Activated CD4-positive, alpha-beta T cell treated with anti-CD3 and anti-CD28 coated beads, Interleukin-2, amount 10 ng/mL, durations not matched to agents 7 days and 5 days (primary cell): ENCODE results near the gene PPIG. TPM values are rescaled to one million over a fixed set of nuclear protein-coding genes. Genes with fewer than 3 reads are reported as not detected.

Experiments
- CTCF ChIA-PET: fragments of 350-600 bp; sonication (Branson Sonifier 250); formaldehyde crosslinking; loops from one replicate; lab custom pipeline; 2021; ENCODE audit warnings: antibody characterized with exemption; lab: Charles Lee
- POLR2A ChIA-PET: fragments of 350-600 bp; sonication (Branson Sonifier 250); formaldehyde crosslinking; loops from one replicate; lab custom pipeline; 2021; ENCODE audit warnings: antibody characterized with exemption; lab: Charles Lee
- DNase-seq: peaks from one replicate; pipeline ENCODE4 v3.0.0-alpha.2; 2020
- H3K27ac Mint-ChIP-seq: one replicate; pipeline ENCODE4 v1.8.0; 2021; ENCODE audit warnings: mild to moderate bottlenecking, moderate library complexity, mixed read lengths
- H3K27me3 Mint-ChIP-seq: one replicate; pipeline ENCODE4 v1.8.0; 2021; ENCODE audit warnings: mixed read lengths
- H3K36me3 Mint-ChIP-seq: one replicate; pipeline ENCODE4 v1.8.0; 2021; ENCODE audit warnings: low read depth, mixed read lengths
- H3K4me1 Mint-ChIP-seq: one replicate; pipeline ENCODE4 v1.8.0; 2021; ENCODE audit warnings: mixed read lengths
- H3K4me3 Mint-ChIP-seq: one replicate; pipeline ENCODE4 v1.8.0; 2021; ENCODE audit warnings: mild to moderate bottlenecking, moderate library complexity, mixed read lengths
- H3K9me3 Mint-ChIP-seq: one replicate; pipeline ENCODE4 v1.8.0; 2021; ENCODE audit warnings: mixed read lengths
- total RNA-seq, 2 experiments: library from RNA; stranded (reverse); gene quantifications; one replicate each; pipeline ENCODE4 v1.2.3, GENCODE V29; 2021

Gene PPIG
- total RNA-seq, 2 experiments from 2014 or later, result 53.4 to 61.7 TPM

DNA sequence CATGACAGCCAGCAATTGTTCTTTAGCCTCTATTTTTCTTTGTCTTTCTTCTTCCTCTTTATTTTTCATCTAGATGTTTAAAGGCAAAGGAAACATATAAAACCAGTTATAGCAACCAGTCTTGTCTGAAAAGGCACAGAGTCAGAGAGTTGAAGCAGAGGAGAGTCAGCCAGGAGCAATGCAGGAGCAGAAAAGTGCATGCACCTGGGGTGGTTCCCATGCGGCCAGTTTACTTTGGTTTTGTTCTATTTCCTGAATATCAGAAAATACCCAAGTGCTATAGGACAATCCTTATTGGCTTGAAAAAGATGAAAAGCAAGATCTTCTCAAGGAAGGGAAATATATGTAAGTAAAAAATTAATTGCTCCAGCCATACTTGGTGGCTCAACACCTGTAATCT is 65.1 kb downstream of the PPIG start:
- no peaks in the 10 kb centered on the region for H3K9me3 Mint-ChIP-seq
- H3K4me1 Mint-ChIP-seq, result no peaks in the 10 kb centered on the region
- H3K36me3 Mint-ChIP-seq, result no peaks in the 10 kb centered on the region
- CTCF ChIA-PET, result no interaction called here
- H3K27ac Mint-ChIP-seq, result no peak overlapping the region
- peaks cover 30% of the 10 kb centered on the region for H3K27me3 Mint-ChIP-seq
- no peak overlapping the region for H3K4me3 Mint-ChIP-seq
- DNase-seq, result no peak
- POLR2A ChIA-PET, result no interaction called here

DNA sequence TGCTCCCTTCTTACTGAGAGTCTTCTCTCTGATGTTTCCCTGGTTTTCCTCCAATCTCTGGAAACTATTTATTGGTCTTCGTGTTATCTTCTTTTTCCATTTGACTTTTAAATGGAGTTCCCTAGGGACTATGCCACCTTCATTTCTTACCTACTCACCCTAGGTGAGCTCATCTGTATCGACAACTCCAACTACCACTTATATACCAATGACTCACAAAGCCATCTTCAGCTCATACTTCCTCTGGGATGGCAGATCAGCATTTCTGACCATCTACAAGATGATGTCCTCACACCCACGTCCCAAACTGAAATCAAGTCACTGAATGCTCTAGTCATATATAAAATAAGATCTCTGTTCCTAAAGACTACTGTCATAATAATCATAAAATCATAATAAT is 69.5 kb downstream of the PPIG start:
- Mint-ChIP-seq H3K27me3 (peaks cover 33% of the 10 kb centered on the region), H3K4me3 (no peak overlapping the region), H3K27ac (no peak overlapping the region), H3K4me1 (no peaks in the 10 kb centered on the region), H3K36me3 (no peaks in the 10 kb centered on the region), H3K9me3 (no peaks in the 10 kb centered on the region)
- no peak for DNase-seq
- CTCF ChIA-PET, result no interaction called here
- POLR2A ChIA-PET, result no interaction called here

DNA sequence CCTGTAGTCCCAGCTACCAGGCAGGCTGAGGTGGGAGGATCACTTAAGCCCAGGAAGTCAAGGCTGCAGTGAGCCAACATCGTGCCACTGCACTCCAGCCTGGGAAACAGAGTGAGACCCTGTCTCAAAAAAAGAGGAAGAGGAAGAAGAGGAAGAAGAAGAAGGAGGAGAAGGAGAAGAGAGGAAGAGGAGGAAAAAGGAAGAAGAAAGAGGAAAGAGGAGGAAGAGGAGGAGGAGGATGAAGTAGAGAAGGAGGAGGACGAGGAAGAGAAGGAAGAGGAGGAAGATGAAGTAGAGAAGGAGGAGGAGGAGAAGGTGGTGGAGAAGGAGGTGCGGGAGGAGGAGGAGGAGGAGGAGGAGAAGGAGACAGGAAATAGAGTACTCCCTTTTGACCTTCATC is 72.0 kb downstream of the PPIG start:
- Mint-ChIP-seq H3K9me3 (peaks cover 2% of the 10 kb centered on the region), H3K4me1 (peaks cover 2% of the 10 kb centered on the region), H3K4me3 (no peak overlapping the region), H3K27me3 (peaks cover 20% of the 10 kb centered on the region), H3K27ac (no peak overlapping the region), H3K36me3 (no peaks in the 10 kb centered on the region)
- no peak for DNase-seq
- POLR2A ChIA-PET, result no interaction called here
- CTCF ChIA-PET, result interaction anchor here (1.3 kb wide), 1 partner anchor 18 kb away, joined by 3 read pairs; no protein-coding TSS in a partner anchor

DNA sequence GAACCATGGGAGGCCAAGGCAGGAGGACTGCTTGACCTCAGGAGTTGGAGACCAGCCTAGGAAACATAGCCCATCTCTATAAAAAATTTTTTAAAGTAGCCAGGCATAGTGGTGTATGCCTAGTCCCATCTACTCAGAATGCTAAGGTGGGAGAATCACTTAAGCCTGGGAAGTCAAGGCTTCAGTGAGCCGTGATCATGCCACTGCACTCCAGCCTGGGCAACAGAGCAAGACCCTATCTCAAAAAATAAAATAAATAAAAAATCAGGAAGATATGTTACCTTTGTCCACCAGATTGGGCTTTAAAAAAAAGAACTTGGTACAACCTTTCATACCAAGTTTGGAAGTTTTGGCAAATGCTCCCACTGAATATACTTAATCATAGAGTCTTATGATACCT is 74.7 kb downstream of the PPIG start:
- ChIA-PET CTCF (no interaction called here), POLR2A (no interaction called here)

DNA sequence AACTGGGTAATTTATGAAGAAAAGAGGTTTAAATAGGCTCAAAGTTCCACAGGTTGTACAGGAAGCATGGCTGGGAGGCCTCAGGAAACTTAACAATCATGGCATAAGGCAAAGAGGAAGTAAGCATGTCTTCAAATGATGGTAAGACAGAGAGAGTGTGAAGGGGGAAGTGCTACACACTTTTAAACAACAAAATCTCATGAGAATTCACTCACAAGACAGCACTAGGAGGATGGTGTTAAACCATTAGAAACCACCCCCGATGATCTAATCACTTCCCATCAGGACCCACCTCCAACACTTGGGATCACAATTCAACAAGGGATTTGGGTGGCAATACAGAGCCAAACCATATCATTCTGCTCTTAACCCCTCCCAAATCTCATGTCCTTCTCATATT is 75.2 kb downstream of the PPIG start:
- Mint-ChIP-seq H3K27me3 (peaks cover 13% of the 10 kb centered on the region), H3K27ac (no peak overlapping the region), H3K4me3 (no peak overlapping the region), H3K4me1 (peaks cover 2% of the 10 kb centered on the region), H3K9me3 (peaks cover 2% of the 10 kb centered on the region), H3K36me3 (no peaks in the 10 kb centered on the region)
- DNase-seq, result no peak
- ChIA-PET CTCF (no interaction called here), POLR2A (no interaction called here)

More for the DNA sequence above, 74.7 kb downstream of the PPIG start:
- H3K36me3 Mint-ChIP-seq, result no peaks in the 10 kb centered on the region
- no peak for DNase-seq
- H3K27me3 Mint-ChIP-seq, result peaks cover 14% of the 10 kb centered on the region
- no peak overlapping the region for H3K27ac Mint-ChIP-seq
- peaks cover 2% of the 10 kb centered on the region for H3K9me3 Mint-ChIP-seq
- no peak overlapping the region for H3K4me3 Mint-ChIP-seq
- peaks cover 2% of the 10 kb centered on the region for H3K4me1 Mint-ChIP-seq

DNA sequence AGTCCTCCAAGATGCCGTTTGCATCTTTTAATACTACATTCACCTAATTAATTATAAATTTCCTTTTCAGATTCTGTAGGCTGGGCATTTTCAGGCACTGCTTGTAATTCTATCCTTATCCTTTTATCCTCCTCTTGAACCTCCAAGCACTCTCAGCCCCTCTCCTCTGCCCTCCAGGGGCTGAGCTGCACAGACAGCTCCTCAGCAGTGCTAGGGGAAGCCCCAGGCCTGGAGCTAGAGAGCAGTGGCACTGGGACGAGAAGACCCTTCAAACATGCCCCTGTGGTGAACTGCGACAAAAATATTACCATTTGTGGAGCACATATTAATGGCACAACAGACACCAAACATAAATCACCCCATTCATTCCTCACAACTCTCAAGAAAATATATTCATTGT is 77.1 kb downstream of the PPIG start:
- ChIA-PET POLR2A (no interaction called here), CTCF (no interaction called here)
- Mint-ChIP-seq H3K36me3 (no peaks in the 10 kb centered on the region), H3K9me3 (peaks cover 2% of the 10 kb centered on the region), H3K4me3 (no peak overlapping the region), H3K27me3 (peaks cover 7% of the 10 kb centered on the region), H3K27ac (no peak overlapping the region), H3K4me1 (peaks cover 2% of the 10 kb centered on the region)
- DNase-seq, result no peak

DNA sequence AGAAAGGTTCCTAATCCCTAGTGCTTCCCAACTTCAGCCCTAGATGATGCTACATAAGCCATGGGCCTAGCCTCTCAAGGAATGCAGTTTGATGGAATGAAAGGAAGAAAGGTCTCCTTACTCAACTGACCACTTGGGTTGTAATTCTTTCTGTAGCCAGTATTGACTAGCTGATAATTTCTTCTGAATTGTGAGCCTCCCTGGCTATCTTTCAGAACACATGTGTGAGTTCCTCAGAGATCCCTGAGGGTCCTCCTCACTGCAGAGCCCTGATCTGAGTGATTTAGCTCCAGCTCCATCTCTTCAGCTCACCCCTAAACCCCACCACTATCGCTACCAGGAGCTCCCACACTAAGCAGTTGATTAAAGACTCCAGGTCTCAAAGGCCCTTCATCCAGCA is 78.6 kb downstream of the PPIG start:
- no peak for DNase-seq
- Mint-ChIP-seq H3K27ac (no peak overlapping the region), H3K27me3 (peaks cover 6% of the 10 kb centered on the region), H3K36me3 (no peaks in the 10 kb centered on the region), H3K9me3 (peaks cover 2% of the 10 kb centered on the region), H3K4me1 (peaks cover 2% of the 10 kb centered on the region), H3K4me3 (no peak overlapping the region)
- ChIA-PET CTCF (no interaction called here), POLR2A (no interaction called here)

DNA sequence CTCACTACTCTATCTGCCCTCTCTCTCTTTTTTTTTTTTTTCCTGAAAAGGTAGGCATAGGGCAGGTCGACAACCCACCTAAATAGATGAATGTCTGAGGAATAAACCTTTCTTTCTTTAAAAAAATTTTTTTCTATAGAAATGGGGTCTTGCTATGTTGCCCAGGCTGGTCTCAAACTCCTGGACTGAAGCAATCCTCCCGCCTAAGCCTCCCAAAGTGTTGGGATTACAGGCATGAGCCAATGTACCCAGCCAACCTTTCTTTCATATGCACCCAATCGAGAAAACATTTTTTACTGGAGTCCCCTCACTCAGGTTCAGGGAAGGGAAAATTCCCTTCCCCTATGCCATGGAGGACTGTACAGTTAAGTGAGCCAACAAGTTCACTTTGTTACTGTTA is 79.1 kb downstream of the PPIG start:
- Mint-ChIP-seq H3K4me3 (no peak overlapping the region), H3K4me1 (peaks cover 2% of the 10 kb centered on the region), H3K36me3 (no peaks in the 10 kb centered on the region), H3K27me3 (peaks cover 6% of the 10 kb centered on the region), H3K27ac (no peak overlapping the region), H3K9me3 (peaks cover 2% of the 10 kb centered on the region)
- ChIA-PET POLR2A (no interaction called here), CTCF (interaction anchor here (0.7 kb wide), 1 partner anchor 12 kb away, joined by 4 read pairs; no protein-coding TSS in a partner anchor)
- DNase-seq, result no peak

DNA sequence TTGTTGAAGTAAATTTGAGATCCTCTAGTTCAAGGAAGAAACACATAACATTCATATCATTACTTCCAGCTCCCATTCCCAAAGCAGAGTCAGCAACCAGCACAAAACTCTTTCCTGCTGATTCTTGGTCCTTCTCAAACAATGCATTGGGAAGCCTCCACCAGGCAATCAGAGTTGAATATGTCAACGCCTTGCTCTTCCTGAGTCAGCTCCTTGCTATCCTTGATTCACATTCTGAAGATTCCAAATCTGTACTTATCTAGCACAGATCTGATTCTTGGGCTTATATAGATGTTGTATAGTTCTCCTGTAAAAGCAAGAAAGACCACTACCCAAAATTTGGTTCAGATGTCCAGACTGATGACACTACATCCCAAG is 80.4 kb downstream of the PPIG start:
- peaks cover 4% of the 10 kb centered on the region for H3K27me3 Mint-ChIP-seq
- H3K27ac Mint-ChIP-seq, result no peak overlapping the region
- no peak for DNase-seq
- H3K4me3 Mint-ChIP-seq, result no peak overlapping the region
- CTCF ChIA-PET, result no interaction called here
- POLR2A ChIA-PET, result interaction anchor here (0.6 kb wide), 1 partner anchor 14 kb away, joined by 5 read pairs; no protein-coding TSS in a partner anchor
- H3K9me3 Mint-ChIP-seq, result peaks cover 2% of the 10 kb centered on the region
- no peaks in the 10 kb centered on the region for H3K36me3 Mint-ChIP-seq
- peaks cover 2% of the 10 kb centered on the region for H3K4me1 Mint-ChIP-seq

DNA sequence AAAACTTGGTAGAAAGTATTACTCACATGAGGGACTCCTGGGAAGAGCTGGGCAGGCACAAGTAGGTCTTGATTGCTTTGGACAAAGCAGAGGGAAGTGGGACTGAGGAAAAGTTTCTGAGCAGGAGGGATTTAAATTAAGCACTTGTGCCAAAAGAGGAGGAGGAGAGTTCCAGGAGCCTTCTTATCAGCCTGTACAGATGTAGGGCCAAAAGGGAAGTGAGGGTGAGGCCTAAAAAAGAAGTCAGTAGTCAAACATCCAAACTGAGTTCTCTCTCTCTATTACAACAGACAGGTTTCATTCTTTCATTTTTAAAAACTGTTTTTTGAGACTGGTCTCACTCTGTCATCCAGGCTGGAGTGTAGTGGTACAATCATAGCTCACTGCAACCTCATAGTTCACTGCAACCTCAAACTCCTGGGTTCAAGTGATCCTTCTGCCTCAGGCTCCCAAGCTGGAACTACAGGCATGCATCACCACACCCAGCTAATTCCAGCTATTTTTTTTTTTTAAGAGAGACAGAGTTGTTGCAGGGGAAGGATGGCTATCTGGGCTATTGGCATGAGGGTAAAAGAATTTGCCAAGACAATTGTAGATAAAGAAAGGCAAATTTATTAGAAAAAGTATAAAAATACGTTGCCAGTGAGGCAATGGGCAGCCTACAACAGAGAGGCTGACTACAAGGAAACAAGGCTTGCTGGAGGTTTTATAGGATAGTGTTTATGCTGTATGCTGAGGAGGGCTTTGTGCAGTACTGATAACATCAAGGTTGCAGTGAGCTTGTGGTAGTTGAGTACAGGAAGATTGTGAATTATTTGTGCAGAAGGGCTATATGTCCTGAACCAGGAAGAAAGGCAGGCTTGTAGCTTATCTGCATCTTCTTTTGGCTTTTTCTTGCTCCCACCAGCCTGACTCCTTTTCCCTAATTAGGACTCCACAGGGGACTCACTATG is 81.1 kb downstream of the PPIG start:
- no peaks in the 10 kb centered on the region for H3K4me1 Mint-ChIP-seq
- no peak for DNase-seq
- H3K27me3 Mint-ChIP-seq, result peaks cover 4% of the 10 kb centered on the region
- CTCF ChIA-PET, result interaction anchor here (0.7 kb wide), 1 partner anchor 169 kb away, joined by 3 read pairs; no protein-coding TSS in a partner anchor
- H3K27ac Mint-ChIP-seq, result no peak overlapping the region
- no peak overlapping the region for H3K4me3 Mint-ChIP-seq
- POLR2A ChIA-PET, result no interaction called here
- no peaks in the 10 kb centered on the region for H3K36me3 Mint-ChIP-seq
- H3K9me3 Mint-ChIP-seq, result no peaks in the 10 kb centered on the region

DNA sequence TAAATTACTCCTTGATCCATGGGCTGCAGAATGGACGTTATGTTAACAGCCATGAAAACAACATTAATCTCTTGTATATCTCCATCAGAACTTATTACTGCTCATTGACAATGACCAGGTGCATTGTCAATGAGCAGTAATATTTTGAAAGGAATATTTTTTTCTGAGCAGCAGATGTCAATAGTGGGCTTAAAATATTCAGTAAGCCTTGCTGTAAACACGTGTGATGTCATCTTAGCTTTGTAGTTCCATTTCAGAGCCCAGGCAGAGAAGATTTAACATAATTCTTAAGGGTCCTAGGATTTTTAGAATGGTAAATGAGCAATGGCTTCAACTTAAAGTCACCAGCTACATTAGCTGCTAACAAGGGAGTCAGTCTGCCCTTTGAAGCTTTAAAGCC is 83.4 kb downstream of the PPIG start:
- Mint-ChIP-seq H3K36me3 (no peaks in the 10 kb centered on the region), H3K27me3 (no peaks in the 10 kb centered on the region), H3K4me1 (no peaks in the 10 kb centered on the region), H3K27ac (no peak overlapping the region), H3K9me3 (no peaks in the 10 kb centered on the region), H3K4me3 (no peak overlapping the region)
- no peak for DNase-seq
- CTCF ChIA-PET, result interaction anchor here (1.2 kb wide), 1 partner anchor 87 kb away, joined by 3 read pairs; no protein-coding TSS in a partner anchor
- POLR2A ChIA-PET, result no interaction called here

DNA sequence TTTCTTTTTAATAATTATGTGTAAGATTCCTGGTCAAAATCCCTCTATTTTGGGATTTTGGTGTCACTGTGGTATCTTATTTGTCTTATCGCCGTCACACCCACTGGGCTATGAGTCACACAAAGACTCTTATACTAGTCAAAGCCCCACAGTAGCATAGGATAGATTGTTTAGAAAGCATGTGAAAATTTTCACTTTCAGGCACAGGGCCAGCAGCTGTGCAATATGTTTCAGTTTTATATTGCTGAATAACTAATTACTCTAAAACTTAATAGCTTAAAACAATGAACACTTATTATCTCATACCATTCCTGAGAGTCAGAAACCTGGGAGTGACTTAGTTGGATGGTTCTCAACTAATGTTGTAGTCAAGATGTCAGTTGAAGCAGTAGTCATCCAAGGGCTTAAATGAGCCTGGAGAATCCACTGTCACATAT is 86.1 kb downstream of the PPIG start:
- Mint-ChIP-seq H3K4me3 (no peak overlapping the region), H3K27ac (no peak overlapping the region), H3K9me3 (no peaks in the 10 kb centered on the region), H3K36me3 (no peaks in the 10 kb centered on the region), H3K4me1 (no peaks in the 10 kb centered on the region), H3K27me3 (peaks cover 4% of the 10 kb centered on the region)
- ChIA-PET POLR2A (no interaction called here), CTCF (interaction anchor here (0.7 to 1.8 kb wide), 3 partner anchors 18 to 582 kb away, joined by 3 to 4 read pairs (median 3); no protein-coding TSS in a partner anchor)
- DNase-seq, result no peak

DNA sequence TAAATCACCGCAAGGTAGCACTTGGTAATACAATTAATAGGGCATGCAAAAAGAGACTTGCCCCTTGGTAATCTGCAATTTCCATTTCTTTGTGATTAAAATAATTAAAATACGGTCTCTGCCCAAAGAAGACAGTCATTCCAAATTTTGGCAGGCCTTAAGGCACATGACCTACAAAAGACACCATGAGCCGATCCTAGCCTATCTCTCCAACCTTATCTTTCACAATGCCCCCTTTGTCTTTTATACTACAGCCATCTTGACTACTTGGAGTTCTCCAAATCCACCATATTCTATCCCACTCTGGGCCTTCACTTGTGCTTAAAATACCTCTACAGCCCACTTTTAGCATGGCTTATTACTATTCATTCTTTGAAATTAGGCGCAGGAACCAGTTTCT is 86.8 kb downstream of the PPIG start:
- Mint-ChIP-seq H3K36me3 (no peaks in the 10 kb centered on the region), H3K4me1 (no peaks in the 10 kb centered on the region), H3K27ac (no peak overlapping the region), H3K4me3 (no peak overlapping the region), H3K9me3 (no peaks in the 10 kb centered on the region), H3K27me3 (peaks cover 7% of the 10 kb centered on the region)
- no peak for DNase-seq
- CTCF ChIA-PET, result no interaction called here
- POLR2A ChIA-PET, result no interaction called here
